CD4-positive, alpha-beta T cell treated with Interferon alpha-2 for 1 hour (primary cell): Measurements from ENCODE around the gene GSG1L.

Source experiments
- DNase-seq, 2 donors: peaks; one replicate each; pipeline ENCODE4 v3.0.0-alpha.2; 2020 to 2022

The GSG1L gene

DNA sequence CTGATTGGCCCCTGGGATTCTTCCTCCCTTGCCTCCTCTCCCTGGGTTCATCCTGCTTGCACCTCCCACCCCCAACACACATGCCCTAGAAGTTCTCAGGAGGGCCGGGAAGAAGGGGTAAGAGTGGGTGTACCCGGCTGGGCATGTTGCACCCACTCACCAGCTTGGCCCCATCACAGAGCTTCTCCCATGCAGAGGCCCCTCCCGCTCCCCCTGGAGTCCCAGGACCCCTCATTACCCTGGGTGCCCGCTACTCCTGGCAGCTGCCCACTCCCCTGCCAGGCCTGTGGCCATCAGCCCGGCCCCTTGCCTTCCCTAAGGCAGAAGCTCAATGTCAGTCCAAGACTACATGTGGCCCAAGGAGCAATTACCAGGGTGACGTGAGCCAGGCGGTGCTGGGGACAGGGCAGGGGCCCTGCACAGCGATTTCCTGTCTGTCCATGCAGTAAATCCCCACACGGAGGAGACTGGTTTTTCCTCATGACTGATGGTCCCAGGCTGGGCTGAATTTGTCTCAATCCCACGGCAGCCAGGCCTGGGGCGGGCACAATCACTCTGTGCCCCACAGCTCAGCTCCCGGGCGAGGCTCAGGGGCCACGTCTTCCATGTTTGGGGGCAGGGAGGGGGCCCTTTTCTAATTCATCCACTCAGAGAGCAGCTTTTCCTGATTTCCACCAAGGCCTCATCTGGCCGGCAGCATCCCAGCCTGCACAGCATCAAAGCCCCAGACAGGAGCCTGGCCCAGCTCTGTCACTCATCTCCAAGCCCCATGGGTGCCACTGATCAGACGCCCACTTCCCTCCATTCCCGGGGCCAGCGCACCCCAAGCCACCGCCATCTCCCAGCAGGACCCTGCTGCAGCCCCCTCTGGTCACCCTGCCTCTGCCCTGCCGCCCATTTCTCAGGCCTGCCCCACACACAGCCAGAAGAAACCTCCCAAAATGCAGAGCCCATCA is 278.9 kb downstream of the GSG1L start:
- DNase-seq = no peak

DNA sequence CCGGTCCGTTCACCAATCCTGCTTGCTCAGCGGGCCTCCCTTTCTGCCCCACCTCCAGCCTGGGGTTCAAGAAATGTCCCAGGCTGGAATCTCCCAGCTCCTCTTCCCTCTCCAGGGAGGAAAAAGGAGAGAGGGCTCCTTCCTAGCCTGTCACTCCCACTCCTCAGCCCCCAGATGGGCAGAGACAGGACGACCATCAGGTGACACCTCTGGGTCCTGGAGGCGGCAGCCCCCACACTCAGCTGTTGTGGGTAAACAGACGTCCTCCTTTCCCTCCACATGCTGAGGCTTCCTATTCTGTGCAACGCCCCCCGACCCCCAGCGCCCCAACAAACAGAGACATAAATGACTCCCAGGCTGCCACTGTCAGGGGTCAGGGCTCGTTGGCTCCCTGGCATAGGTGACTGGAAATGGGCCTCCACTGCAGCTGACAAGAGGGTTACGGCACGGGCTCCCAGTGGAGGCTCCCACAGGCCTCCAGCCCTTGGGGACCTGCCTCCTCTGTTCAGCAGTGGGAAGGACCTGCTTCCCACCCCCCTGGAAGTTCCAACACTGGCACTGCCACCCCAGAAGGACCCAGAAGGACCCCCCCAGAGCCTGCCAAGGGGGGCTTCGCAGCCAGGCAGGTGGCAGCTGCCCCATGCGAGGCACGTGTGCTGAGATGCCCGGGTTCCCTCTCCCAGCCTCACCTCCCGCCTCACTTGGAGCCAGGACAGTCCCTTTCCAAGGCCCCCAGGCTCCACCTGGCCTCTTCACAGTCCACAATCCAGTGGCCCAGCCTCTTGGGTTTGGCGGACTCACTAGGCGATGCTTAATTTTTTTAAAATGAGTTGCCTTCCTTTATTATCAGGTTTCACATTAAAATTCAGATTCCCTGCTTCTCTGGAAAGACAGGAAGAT is 281.3 kb downstream of the GSG1L start:
- no peak for DNase-seq

DNA sequence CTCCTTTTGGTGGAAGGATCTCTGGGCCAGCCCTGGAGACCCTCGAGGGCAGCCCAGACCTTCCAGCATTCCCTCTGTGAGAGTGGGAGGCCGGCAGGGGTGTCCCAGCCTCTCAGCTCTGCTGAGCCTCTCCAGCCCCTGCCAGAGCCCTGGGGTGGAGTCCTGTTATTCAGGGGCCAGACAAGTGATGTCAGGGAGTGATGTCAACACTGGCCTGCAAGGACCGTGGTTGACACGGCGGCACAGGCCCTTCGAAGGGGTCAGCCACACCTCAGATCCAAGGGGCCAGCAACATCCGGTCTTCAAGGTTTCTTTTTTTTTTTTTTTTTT is 282.4 kb downstream of the GSG1L start:
- no peak for DNase-seq

DNA sequence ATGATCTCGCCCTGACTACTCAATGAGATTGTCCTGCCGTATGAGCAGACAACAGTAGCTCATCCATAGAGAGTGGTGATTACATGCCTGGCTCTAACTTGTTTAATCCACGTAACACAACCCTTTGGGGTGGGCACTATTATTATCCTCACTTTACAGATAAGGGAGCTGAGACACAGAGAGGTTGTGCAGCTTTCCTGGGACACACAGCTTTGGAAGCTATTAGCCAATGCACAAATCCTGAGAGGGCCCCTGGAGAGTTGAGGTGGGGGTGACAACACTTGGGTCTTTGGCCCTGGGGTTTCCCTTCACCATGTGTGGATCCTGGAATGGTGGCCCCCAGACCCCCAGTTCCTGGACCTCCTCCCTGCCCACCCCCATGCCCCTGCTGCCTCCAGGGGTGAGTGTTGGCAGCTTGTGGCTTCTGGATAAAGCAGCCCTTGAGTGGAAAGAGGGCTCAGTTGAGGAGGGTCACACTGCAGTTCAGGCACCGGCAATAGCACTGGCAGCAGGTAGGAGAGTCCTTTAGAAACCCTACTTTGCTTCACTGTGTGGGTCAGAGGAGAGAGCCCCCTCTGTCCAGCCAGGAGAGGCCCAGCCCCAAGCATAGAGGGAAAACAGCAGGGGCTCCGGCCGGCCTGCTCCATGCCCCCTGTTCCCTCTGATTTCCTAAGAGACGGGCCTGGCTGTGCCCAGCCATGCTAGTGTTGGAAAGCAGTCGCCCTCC is 282.9 kb downstream of the GSG1L start:
- no peak for DNase-seq

DNA sequence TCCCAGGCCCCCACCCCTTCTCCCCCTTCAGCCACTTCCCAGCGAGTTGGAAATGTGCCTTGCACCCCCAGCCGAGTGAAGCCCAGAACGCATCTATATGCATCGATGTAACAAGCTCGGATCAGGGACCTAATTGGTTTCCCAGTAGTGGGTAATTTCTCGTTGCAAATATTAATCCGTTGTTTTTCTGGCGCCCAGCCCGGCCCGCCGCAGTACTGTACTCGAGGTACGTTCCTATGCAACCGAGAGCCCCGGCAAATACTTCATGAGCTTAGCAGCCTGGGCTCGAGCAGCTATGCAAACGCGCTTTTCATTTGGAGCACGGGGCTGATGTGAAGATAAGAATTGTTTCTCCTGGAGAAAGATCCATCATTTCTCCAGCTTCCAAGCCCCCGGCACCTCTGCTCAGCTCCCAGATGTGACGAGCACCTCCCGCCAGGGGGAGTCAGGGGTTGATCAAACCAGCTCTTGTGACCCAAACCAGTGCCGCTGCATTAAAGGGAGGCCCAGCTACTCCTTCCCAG is 283.8 kb downstream of the GSG1L start:
- DNase-seq = no peak

DNA sequence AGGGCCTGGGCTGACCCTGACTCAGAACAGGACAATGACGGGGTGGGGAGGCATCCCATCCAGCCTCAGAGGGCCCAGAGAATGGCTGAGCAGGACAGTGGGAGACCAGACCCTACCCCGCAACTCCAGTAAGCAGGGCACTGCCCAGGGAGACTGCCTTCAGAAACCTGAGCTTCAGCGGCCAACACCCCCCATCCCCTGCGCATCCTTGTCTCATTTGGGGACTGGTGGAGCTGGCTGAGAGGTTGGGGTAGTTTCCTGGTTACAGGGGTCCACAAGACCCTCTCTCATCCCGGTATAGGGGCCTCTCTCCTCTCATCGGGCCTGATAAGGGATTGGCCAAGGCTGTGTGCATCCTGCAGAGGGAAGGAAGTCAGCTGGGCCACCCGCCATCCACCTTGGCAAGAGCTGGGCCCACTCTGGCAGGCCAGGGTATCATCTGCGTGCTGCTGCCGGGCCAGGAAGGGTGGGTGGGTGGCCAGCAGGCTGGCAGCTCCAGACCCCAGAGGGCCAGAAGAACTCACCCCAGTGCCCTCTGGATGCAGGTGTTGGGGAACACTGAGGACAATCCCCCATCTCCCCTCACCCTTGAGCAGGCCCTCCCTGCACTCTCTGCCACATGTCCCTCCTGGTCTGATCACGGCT is 284.5 kb downstream of the GSG1L start:
- no peak for DNase-seq

DNA sequence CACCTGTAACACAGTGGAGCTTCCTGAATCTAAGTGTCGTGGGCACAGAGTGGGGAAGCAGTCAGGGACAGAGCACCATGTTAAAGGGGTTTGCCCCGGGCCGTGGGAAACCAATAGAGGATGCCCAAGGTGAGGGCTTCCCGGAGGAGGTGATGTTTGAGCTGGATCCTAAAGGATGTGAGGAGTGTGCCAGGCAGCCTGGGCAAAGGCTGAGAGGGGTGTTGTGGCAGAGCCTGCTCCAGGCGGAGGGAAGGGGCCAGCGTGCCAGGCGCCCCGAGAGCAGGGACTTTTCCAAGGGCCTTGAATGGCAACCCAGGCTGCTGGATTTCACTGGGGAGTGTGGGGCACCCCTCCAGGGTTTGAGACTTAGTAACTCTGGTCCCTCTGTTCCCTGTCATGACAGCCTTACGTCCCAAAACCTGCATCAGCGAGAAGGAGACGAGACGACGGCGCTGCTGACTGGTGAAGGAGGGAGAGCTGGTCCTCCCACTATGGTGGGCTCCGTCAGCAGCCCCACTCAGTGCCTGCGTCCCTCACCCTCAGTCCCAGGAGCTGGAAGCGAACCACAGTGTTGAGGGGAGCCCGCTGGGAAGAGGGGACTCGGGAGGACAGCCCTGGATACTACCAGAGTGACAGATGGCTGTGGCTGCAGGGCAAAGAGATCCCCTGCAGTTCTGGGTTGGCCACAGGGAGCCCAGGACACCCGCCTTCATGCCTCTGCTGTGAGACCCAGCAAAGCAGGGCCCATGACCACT is 285.2 kb downstream of the GSG1L start:
- no peak for DNase-seq

DNA sequence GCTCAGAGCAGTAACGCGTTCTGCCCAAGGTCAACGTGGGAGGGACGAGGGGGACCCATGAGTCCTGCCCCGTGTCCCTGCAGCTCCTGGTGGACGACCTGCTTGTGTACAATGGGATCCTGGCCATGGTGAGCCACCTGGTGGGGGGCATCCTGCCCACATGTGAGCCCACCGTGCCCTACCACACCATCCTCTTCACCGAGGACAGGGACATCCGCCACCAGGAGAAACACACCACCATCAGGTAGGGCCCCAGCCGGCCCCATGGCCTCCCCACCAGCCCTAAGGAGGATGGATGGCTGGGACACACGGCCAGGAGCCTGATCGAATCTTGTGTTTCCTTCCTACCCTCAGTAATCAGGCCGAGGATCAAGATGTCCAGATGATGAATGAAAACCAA is 286.0 kb downstream of the GSG1L start:
- no peak for DNase-seq

DNA sequence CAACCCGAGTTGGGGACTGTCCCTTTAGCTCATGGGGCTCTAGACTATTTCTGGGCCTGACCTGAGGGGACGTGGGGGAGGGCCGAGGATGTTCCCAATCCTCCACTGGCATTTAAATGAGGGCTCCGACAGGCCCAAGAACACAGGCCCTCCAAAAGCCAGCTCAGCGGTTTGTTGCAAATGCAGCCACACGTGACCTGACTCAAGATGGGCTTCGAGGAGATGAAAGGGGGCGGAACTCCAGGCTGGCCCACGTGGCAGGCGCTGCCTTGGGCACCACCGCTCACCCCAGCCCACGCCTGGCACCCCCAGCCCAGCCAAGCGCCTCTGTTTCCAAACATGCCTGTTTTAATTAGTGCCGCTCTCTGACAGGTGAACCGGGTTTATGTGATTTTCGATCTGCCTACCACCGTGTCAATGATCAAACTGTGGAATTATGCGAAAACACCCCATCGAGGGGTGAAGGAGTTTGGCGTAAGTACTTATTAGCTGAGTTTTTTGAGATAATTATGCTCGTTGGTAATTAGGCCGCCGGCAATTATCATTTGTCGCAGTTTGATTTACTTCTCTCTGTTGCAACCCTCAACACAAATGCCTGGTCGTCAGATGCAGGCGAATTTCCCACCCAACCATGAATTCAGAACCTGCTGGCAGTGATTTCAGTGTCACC is 286.8 kb downstream of the GSG1L start:
- no peak for DNase-seq

DNA sequence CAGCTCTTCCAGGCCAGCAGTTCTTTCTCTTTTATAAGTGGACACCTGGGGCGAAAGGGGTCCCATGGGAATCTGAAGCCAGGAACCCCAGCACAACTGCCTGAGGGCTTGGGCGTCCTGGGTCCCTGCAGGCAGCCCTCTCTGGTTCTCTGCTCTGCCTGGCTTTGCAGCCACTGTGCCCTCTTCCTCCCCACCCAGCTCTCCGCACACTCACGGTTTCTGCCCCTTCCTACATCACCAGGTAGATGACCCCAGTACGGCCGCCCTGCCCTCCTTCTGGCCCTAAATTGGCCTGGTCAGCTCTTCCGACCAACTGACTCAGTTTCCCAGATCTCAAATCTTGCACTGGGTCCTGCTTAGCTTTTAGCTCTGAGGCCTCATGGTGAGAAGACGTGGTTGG is 288.3 kb downstream of the GSG1L start:
- no peak for DNase-seq

DNA sequence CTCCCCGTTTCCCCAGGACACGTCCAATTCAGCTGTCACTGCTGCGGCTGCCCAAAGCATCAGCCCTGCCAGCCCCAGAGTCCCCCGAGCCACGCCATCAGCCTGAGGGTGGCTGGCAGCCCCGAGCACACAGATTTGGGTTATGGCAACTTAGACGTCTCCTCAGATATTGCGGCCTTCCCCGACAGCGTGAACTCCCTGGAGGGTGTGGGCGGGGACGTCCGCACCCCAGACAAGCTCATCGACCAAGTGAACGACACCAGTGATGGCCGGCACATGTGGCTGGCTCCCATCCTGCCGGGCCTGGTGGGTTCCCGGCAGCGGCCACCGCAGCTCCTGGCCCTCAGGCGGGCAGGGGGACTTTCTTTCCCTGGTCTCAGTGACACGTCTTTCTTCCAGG is 288.7 kb downstream of the GSG1L start:
- DNase-seq = no peak

DNA sequence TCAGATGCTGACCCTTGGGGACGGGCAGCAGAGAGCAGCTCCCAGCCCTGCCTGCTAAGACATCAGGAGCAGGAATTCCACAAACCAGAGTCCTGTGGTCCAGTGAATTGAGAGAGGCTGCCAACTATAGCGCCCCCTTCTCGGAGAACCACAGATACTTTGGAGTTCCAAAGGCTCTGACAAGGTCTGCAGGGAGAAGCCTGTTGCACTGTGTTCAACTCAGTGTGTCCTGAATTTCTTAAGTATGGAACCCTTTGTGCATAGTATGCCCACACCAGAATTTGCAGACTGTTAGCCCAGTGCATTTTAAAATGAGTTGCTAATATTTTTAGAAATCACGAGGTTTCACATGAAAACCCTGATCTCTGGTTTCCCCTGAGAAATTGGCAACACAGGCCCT is 290.2 kb downstream of the GSG1L start:
- no peak for DNase-seq

DNA sequence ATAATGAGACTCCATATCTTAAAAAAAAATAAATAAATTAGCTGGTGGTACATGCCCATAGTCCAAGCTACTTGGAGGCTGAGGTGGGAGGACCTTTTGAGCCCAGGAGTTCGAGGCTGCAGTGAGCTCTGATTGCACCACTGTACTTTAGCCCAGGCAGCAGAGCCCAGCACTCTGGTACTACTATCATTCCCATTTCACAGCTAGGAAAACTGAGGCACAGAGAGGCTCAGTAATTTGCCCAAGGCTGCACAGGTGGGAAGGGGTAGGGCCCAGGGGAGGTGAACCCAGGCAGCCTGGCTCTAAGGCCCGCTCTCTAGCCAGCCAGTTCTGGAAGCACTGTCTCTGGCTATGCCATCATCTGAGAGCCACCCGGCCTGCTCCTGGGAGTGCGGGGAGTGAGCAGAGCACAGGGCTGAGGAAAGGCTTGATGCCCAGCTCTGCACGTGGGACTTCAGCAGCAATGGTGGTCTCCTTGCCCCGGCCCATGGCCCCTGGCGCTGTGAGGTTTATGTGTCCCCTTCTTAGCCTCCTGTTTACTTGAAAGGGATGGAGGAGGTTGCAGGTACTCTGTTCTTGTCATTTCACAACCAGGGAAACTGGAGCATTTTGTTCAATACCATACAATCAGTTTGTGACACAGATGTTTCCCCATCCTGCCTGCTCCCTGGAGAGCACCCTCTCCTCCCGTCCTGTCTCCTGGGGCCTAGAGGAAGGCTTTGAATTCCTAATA is 291.3 kb downstream of the GSG1L start:
- no peak for DNase-seq

DNA sequence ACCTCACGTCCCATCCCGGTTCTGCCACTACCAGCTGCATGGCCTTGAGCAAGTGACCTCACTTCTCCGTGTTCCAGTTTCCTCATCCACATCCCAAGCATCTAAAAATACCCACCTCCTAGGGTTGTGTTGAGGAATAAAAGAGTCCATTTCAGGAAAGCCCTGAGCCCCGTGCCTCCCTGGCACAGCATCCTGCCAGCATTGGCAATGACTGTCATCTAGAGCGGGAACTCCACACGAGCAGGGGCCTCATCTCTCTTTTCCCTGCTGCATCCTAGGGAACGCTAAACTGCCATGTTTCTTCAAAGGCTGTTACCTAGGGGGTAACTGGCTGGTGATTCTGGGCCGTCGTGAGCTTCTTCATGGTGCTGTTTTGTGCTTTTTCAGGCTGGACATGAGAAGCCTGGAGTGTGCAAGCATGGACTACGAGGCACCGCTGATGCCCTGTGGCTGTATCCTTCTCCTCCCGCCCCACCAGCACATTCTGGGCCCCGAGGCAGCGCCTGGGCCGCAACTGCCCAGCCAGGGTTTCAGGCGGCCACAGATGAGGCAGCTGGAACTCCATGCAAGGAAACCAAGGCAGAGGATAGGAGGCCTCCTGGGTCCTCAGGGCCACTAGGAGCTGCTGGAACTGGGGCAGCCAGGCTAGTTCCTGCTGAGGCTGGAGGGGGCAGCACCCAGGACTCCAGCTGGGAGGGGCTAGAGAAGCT is 292.2 kb downstream of the GSG1L start:
- DNase-seq = no peak

DNA sequence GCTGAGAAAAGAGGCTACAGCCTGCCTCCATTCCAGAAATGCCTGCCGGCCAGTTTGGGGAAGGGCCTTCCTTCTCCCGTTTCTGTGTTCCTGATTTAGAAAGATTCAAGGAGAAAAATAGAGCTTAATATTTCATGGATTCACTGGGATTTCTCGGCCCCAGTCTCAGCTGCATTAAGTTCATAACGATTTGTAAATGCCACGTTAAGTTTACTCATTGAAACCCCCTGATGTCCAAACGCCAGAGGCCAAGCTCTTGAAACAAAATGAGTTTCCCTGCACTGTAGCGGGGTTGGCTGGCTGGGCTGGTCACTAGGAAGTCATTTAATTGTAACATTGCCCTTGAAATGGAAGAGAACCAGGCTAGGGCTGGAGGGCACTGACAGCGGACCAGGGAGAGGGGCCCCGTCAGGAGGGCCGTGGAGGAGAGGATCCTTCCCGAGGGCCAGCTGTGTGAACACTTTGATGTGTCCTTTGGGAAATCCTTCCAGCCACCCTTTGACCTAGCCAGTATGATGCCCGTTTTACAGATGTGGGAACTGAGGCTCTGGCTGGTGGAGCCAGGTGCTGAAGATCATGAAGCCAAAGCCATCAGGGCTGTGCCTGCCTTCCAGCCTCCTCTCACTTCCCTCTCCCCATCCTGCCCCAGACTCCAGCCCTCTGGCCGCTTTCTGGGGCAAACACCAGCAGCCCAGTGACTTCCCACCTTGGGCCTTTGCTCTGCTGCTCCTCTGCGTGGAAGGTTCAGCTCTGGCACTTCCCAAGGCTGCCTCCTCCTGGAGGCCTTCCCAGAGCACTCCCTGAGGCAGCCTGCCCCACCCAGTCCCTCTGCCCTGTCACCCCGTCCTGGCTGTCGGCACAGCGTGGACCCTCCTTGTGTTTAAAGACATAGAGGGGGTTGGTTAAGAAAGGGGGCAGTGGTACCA is 293.0 kb downstream of the GSG1L start:
- DNase-seq = no peak

DNA sequence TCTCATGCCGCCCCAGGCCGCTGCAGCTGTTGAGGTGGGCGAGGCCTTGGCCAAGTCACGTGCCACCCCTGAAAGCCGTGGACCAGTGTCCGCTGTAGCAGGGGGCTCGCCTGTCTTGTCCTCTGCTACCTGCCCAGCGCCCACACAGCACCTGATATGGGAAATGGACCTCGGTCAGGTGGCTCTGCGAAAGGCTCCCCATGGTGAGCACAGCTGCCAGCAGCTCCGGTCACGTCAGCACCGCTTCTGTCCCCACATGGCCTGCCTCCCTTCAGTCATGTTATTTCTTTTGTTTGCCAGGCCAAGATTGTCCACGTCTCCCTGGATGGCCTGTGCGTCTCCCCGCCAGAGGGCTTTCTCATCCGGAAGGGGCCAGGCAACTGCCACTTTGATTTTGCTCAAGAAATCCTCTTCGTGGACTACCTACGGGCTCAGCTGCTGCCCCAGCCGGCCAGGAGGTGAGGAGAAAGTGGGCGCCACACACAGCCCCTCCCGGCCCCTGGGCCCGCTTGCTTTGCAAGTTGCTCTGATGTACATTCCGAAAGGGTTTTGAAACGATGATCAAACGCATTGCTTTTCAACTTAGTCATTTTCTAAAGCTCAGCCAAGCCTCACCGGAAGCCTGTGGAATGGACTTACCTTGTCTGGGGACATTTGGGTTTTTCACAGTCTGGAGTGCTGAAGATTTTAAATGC is 293.8 kb downstream of the GSG1L start:
- no peak for DNase-seq

DNA sequence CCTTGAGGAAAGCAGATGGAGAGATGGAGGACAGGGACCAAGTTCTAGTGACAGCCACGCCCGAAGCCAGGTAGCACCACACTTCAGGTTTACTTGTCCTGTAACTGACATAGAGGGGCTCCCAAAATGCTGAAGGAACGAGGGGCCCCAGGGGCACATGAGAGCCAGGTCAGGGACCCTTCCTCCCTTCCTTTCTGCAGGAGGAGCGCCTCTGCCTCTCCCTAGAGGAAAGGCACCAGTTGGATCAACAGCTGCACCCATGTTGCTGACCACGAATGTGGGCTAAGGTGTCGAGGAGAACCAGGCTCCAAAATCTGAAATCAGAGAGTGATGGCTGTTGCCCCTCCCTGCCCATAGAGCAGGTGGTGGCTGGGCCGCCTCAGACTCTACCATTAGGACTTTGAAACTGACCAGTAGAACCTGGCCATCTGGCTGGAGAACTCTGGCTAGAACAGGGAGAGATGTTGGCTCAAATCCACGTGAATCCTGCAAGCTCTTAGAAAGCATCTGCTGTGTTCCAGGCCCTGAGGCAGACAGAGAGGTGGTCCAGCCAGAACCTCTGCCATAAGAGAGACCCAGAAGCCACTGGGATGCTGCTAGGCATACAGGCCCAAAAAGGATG is 294.8 kb downstream of the GSG1L start:
- no peak for DNase-seq
